ENCODE data around the gene CHCHD3.
"Not testable (repeated sequence)": the region's sequence is repeated elsewhere in the genome, so short reads cannot be mapped to it uniquely, and the experiment has no call there.

- TF ChIP-seq CTCF (IDR thresholded peaks at IDR 0.05; ENCODE audit: low read depth, low read length); EZH2phosphoT487 (IDR thresholded peaks at IDR 0.05; ENCODE audit: low read depth): not testable (repeated sequence)
Observed at GRCh38 chr7:132929944-132930343, 151.9 kb downstream of the CHCHD3 start.
